Measurements from ENCODE around the gene ZDHHC8. TPM values are rescaled to one million over a fixed set of nuclear protein-coding genes. Genes with fewer than 3 reads are reported as not detected.

Gene ZDHHC8
- total RNA-seq, 4 donors from 2014 or later: 11.8 to 27.8 (median 16.4) TPM

- Histone ChIP-seq H3K9me3 (no peaks in the 10 kb centered on the region), H3K27me3 (no peaks in the 10 kb centered on the region), H3K27ac (no peak overlapping the region), H3K36me3 (peaks cover 0 to 82% of the 10 kb centered on the region in 2 donors), H3K4me1 (peaks cover 0 to 32% (median 0%) of the 10 kb centered on the region in 3 donors), H3K4me3 (no peak overlapping the region)
- 60 to 83% methylated on average over 1 of the region's 11 CpGs for WGBS, 2 donors (ENCODE audit: low coverage in 1 of 2)
- no peak for TF ChIP-seq POLR2A (IDR thresholded peaks at IDR 0.05)
- no peak for TF ChIP-seq CTCF (IDR thresholded peaks at IDR 0.05)
- TF ChIP-seq POLR2AphosphoS5 (IDR thresholded peaks at IDR 0.05): no peak
- no peak for TF ChIP-seq EP300 (IDR thresholded peaks at IDR 0.05)
- ATAC-seq: no peak
These were observed 7.4 kb upstream of the ZDHHC8 start for GRCh38 chr22:20124083-20124787.

DNA sequence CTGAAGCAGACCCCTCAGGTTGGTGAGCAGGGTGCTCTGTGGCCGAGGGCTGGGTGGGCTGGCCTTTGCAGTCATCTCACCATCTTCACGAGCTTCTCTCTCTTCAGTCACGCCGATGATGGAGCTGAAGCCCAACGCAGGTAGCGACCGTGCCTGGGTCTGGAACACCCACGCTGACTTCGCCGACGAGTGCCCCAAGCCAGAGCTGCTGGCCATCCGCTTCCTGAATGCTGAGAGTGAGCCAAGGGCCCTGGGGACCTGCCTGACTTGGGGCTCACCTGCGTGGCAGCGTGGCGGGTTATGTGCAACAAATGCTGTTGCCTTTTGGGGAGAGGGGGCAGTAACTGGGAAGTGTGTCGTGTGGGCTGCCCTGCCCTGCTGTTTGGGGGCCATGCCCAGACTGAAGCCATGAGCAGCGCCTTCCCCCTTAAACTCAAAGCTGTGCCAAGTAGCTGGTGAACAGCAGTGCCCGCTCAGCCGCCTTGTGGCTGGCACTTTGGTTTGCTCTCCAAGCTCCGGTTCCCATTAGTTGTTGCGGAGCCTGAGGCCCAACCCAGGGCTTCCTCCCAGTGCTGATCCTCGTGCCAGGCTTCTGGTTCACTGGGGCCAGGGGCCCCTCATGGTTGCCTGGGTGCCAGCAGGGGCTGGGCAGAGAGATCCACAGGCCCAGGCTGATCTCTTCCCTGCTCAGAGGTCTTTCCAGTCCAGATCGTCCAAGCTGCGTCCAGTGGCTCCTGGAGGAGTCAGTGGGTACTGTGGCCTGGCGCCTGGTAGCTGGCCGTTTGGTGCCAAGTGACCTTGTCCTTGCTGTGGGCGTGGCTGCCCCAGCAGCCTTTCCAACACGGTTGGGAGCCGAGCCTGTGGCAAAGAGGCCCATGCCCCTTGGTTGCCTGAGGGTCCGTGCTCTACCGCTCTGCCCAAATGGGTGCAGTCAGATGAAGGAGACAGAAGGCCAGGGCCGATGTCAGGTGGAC lies 6.1 kb upstream of the ZDHHC8 start:
- H3K4me1 ChIP-seq: peaks cover 0 to 24% (median 0%) of the 10 kb centered on the region in 3 donors
- no peaks in the 10 kb centered on the region for H3K27me3 ChIP-seq
- no peak for TF ChIP-seq POLR2A (IDR thresholded peaks at IDR 0.05)
- TF ChIP-seq EP300 (IDR thresholded peaks at IDR 0.05): no peak
- TF ChIP-seq CTCF (IDR thresholded peaks at IDR 0.05): no peak
- no peak for TF ChIP-seq POLR2AphosphoS5 (IDR thresholded peaks at IDR 0.05)
- H3K27ac ChIP-seq: no peak overlapping the region
- no CpG with 5 or more reads among the region's 32 CpGs for WGBS, 2 donors (ENCODE audit: low coverage in 1 of 2)
- no peak for ATAC-seq
- no peak overlapping the region for H3K4me3 ChIP-seq
- H3K36me3 ChIP-seq: peaks cover 0 to 70% of the 10 kb centered on the region in 2 donors
- H3K9me3 ChIP-seq: no peaks in the 10 kb centered on the region

DNA sequence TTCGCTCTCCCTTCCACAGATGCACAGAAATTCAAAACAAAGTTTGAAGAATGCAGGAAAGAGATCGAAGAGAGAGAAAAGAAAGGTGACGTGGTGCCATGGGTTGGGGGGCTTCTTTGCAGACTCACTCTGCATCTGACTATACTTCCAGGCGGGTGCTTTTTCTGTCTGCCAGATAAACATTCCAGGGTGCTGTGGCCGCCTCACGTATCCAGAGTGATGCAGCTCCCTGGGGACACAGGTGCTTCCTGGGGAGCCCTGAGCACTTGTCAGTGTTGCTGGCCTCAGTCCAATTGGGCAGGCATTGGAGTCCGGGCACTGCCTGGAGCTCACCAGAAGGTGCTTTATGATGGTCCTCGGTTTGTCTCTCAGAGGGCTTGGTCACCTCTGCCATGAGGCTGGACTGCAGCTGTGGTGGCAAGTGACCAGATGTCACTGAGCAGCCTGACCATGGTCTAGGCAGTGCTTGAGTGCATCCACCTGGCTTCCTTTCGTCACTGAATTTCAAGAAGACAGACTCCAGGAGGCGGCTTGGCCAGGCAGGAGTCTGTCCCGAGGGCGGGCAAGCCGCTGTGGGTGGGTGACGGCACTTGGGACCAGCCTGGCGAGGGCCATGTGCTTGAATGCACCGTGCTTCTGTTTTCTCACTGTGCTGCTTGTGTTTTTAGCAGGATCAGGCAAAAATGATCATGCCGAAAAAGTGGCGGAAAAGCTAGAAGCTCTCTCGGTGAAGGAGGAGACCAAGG lies 5.1 kb upstream of the ZDHHC8 start:
- WGBS, 2 donors (ENCODE audit: low coverage in 1 of 2): 76 to 81% methylated on average over 6 to 9 of the region's 19 CpGs
- no peak overlapping the region for H3K27ac ChIP-seq
- H3K4me1 ChIP-seq: peaks cover 0 to 19% (median 0%) of the 10 kb centered on the region in 3 donors
- no peaks in the 10 kb centered on the region for H3K27me3 ChIP-seq
- peaks cover 0 to 60% of the 10 kb centered on the region in 2 donors for H3K36me3 ChIP-seq
- TF ChIP-seq EP300 (IDR thresholded peaks at IDR 0.05): no peak
- TF ChIP-seq CTCF (IDR thresholded peaks at IDR 0.05): no peak
- no peak for TF ChIP-seq POLR2AphosphoS5 (IDR thresholded peaks at IDR 0.05)
- TF ChIP-seq POLR2A (IDR thresholded peaks at IDR 0.05): no peak
- H3K4me3 ChIP-seq: no peak overlapping the region
- no peaks in the 10 kb centered on the region for H3K9me3 ChIP-seq
- no peak for ATAC-seq

DNA sequence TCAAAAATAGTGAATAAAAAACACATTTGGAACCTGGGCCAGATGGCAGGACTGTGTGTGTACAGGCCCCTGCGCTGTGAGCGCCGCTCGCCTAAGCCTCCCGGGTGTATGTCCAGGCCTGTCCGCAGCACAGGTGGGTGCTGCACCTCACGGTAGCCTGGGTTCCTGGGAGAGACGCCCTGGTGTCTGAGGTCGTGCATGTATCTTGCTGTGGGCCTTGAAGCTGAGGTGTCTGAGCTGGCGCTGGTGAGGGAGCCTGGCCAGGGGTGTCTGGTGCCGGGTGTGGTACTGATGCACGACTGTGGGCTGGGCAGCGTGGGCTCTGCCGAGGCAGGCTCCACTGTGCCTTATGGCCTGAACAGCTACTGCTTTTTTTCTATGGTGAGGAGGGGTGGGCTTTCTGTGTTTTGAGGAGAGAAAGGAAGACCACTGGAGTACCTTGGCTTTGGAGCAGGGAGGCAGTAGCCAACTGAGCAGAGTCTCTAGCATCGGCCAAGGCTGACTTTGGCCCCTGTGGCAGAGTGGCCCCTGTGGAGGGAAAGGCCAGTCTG lies 4.2 kb upstream of the ZDHHC8 start:
- 86 to 87% methylated on average over 3 to 7 of the region's 15 CpGs for WGBS, 2 donors (ENCODE audit: low coverage in 1 of 2)
- ATAC-seq: no peak
- H3K36me3 ChIP-seq: peaks cover 0 to 51% of the 10 kb centered on the region in 2 donors
- no peak for TF ChIP-seq CTCF (IDR thresholded peaks at IDR 0.05)
- no peak for TF ChIP-seq POLR2A (IDR thresholded peaks at IDR 0.05)
- no peak for TF ChIP-seq POLR2AphosphoS5 (IDR thresholded peaks at IDR 0.05)
- TF ChIP-seq EP300 (IDR thresholded peaks at IDR 0.05): no peak
- no peak overlapping the region for H3K4me3 ChIP-seq
- H3K27me3 ChIP-seq: no peaks in the 10 kb centered on the region
- no peaks in the 10 kb centered on the region for H3K9me3 ChIP-seq
- H3K27ac ChIP-seq: no peak overlapping the region
- peaks cover 0 to 13% (median 0%) of the 10 kb centered on the region in 3 donors for H3K4me1 ChIP-seq
